ENCODE measurements around the gene HDAC4. TPM values are rescaled to one million over a fixed set of nuclear protein-coding genes. Genes with fewer than 3 reads are reported as not detected.
"Not testable (repeated sequence)": the region's sequence is repeated elsewhere in the genome, so short reads cannot be mapped to it uniquely, and the experiment has no call there.

HDAC4 gene
- total and polyA plus RNA-seq, 10 of the 15 experiments (the other 5 are each of a cell fraction or from before 2014, with no cell fraction given), result 0.22 to 15.7 (median 4.8) TPM

- Histone ChIP-seq H3K9me3 (replicated peaks; ENCODE audit: control insufficient read depth, insufficient read depth, low read length) (peaks cover 2% of the 10 kb centered on the region; the same call in 2 of the 3 replicates), H3K27me3 (replicated peaks in 1 of 2; ENCODE audit: control insufficient read depth in 2 of 2, insufficient read depth in 2 of 2, low read length in 1 of 2) (no peaks in the 10 kb centered on the region), H3K27ac (ENCODE audit: control insufficient read depth, insufficient read depth) (no peak overlapping the region), H3K4me3 (no peak overlapping the region), H2AFZ (ENCODE audit: control insufficient read depth, low read depth, low read length) (no peak overlapping the region), H3K9ac (ENCODE audit: control insufficient read depth, insufficient read depth, low read length) (no peak overlapping the region), H3K36me3 (ENCODE audit: control insufficient read depth in 2 of 2, insufficient read depth in 2 of 2, low read length in 1 of 2) (peaks cover 0 to 2% of the 10 kb centered on the region in 2 experiments; a peak in 2 of 4 replicates), H3K79me2 (ENCODE audit: control insufficient read depth, insufficient read depth, low read length) (no peaks in the 10 kb centered on the region), H3K4me2 (ENCODE audit: control insufficient read depth, insufficient read depth) (no peak overlapping the region), H4K20me1 (ENCODE audit: control insufficient read depth, insufficient read depth) (no peaks in the 10 kb centered on the region), H3K4me1 (ENCODE audit: control insufficient read depth, insufficient read depth, low read length) (no peaks in the 10 kb centered on the region)
- intact Hi-C loops (cut with micrococcal nuclease; ENCODE audit: unreplicated experiment), result no loop called here
- DNase-seq (ENCODE audit: low read depth, low spot score) (no peak), FAIRE-seq (no peak), ATAC-seq (no peak)
- BruUV-seq (replicated peaks), result no TSS peak
- 84% methylated on average over 11 of the region's 11 CpGs for WGBS (ENCODE audit: insufficient coverage, insufficient replicate concordance, low lambda C conversion rate, missing lambda C conversion rate)
- CTCF ChIA-PET, result no interaction called here
- in situ Hi-C loops (cut with MboI), result no loop called here
- RAD21 ChIA-PET (ENCODE audit: unreplicated experiment), result no interaction called here
- SMC1A ChIA-PET (ENCODE audit: uncharacterized antibody, unreplicated experiment), result no interaction called here
- POLR2A ChIA-PET, result no interaction called here
- TF ChIP-seq POU2F2 (IDR thresholded peaks at IDR 0.05; ENCODE audit: borderline replicate concordance, low read depth, low read length), result no peak
- no peak for TF ChIP-seq IKZF1 (conservative IDR thresholded peaks at IDR 0.05)
- TF ChIP-seq CREM (IDR thresholded peaks at IDR 0.05; ENCODE audit: low read depth), result no peak
- no peak for TF ChIP-seq POLR2AphosphoS2 (IDR thresholded peaks at IDR 0.05; ENCODE audit: low read depth, low read length)
Observed at GRCh38 chr2:239177325-239177724, 223.5 kb downstream of the HDAC4 start.

- intact Hi-C loops (cut with micrococcal nuclease; ENCODE audit: unreplicated experiment); ATAC-seq; H3K79me2 ChIP-seq (ENCODE audit: control insufficient read depth, insufficient read depth, low read length); H3K36me3 ChIP-seq (ENCODE audit: control insufficient read depth in 2 of 2, insufficient read depth in 2 of 2, low read length in 1 of 2); CTCF ChIA-PET; H3K9ac ChIP-seq (ENCODE audit: control insufficient read depth, insufficient read depth, low read length); H2AFZ ChIP-seq (ENCODE audit: control insufficient read depth, low read depth, low read length); H3K4me2 ChIP-seq (ENCODE audit: control insufficient read depth, insufficient read depth); POLR2A ChIA-PET; FAIRE-seq; DNase-seq (ENCODE audit: low read depth, low spot score); H3K4me3 ChIP-seq; H3K4me1 ChIP-seq (ENCODE audit: control insufficient read depth, insufficient read depth, low read length); H3K27me3 ChIP-seq (replicated peaks in 1 of 2; ENCODE audit: control insufficient read depth in 2 of 2, insufficient read depth in 2 of 2, low read length in 1 of 2); H3K27ac ChIP-seq (ENCODE audit: control insufficient read depth, insufficient read depth); H4K20me1 ChIP-seq (ENCODE audit: control insufficient read depth, insufficient read depth); RAD21 ChIA-PET (ENCODE audit: unreplicated experiment); SMC1A ChIA-PET (ENCODE audit: uncharacterized antibody, unreplicated experiment); in situ Hi-C loops (cut with MboI); H3K9me3 ChIP-seq (replicated peaks; ENCODE audit: control insufficient read depth, insufficient read depth, low read length); BruUV-seq (replicated peaks): not testable (repeated sequence)
- WGBS (ENCODE audit: insufficient coverage, insufficient replicate concordance, low lambda C conversion rate, missing lambda C conversion rate), result 87% methylated on average over 8 of the region's 23 CpGs
Observed at GRCh38 chr2:239176138-239176803, 224.5 kb downstream of the HDAC4 start.

Measured in GM12878 (cell line).